ENCODE results near the gene TTLL8. TPM values are rescaled to one million over a fixed set of nuclear protein-coding genes. Genes with fewer than 3 reads are reported as not detected.

The TTLL8 gene
- not detected in 2 replicates for total RNA-seq

GRCh38 chr22:50058061-50058905 is at the start of gene TTLL8:
Gene TTLL8 (minus strand): TSS chr22:50058298.
- no peak for TF ChIP-seq CTCF (IDR thresholded peaks at IDR 0.05; ENCODE audit: insufficient read depth, low read length, poor library complexity, severe bottlenecking)
- no peak for DNase-seq (ENCODE audit: low read depth)
- Histone ChIP-seq H3K4me3 (ENCODE audit: low read depth, low read length) (no peak within 1 kb of the TSS), H3K27me3 (ENCODE audit: control insufficient read depth, insufficient read depth, low read length) (peaks cover 52% of the 10 kb centered on the region), H3K36me3 (ENCODE audit: control insufficient read depth, insufficient read depth, low read length) (no peaks in the 10 kb centered on the region)

GRCh38 chr22:50107529-50107928 is 49.4 kb upstream of the TTLL8 start:
- H3K27me3 ChIP-seq (ENCODE audit: control insufficient read depth, insufficient read depth, low read length) = no peaks in the 10 kb centered on the region
- H3K4me3 ChIP-seq (ENCODE audit: low read depth, low read length) = no peak overlapping the region
- DNase-seq (ENCODE audit: low read depth) = no peak
- no peaks in the 10 kb centered on the region for H3K36me3 ChIP-seq (ENCODE audit: control insufficient read depth, insufficient read depth, low read length)
- no peak for TF ChIP-seq CTCF (IDR thresholded peaks at IDR 0.05; ENCODE audit: insufficient read depth, low read length, poor library complexity, severe bottlenecking)

- Histone ChIP-seq H3K27me3 (ENCODE audit: control insufficient read depth, insufficient read depth, low read length) (no peaks in the 10 kb centered on the region), H3K4me3 (ENCODE audit: low read depth, low read length) (no peak overlapping the region), H3K36me3 (ENCODE audit: control insufficient read depth, insufficient read depth, low read length) (no peaks in the 10 kb centered on the region)
- TF ChIP-seq CTCF (IDR thresholded peaks at IDR 0.05; ENCODE audit: insufficient read depth, low read length, poor library complexity, severe bottlenecking) = no peak
- no peak for DNase-seq (ENCODE audit: low read depth)
Observed at GRCh38 chr22:50105208-50106100, 47.4 kb upstream of the TTLL8 start.

GRCh38 chr22:50104141-50104544 is 46.0 kb upstream of the TTLL8 start:
- H3K36me3 ChIP-seq (ENCODE audit: control insufficient read depth, insufficient read depth, low read length) = no peaks in the 10 kb centered on the region
- no peak overlapping the region for H3K4me3 ChIP-seq (ENCODE audit: low read depth, low read length)
- no peak for TF ChIP-seq CTCF (IDR thresholded peaks at IDR 0.05; ENCODE audit: insufficient read depth, low read length, poor library complexity, severe bottlenecking)
- no peak for DNase-seq (ENCODE audit: low read depth)
- no peaks in the 10 kb centered on the region for H3K27me3 ChIP-seq (ENCODE audit: control insufficient read depth, insufficient read depth, low read length)

GRCh38 chr22:50102946-50103345 is 44.8 kb upstream of the TTLL8 start:
- H3K36me3 ChIP-seq (ENCODE audit: control insufficient read depth, insufficient read depth, low read length) = no peaks in the 10 kb centered on the region
- H3K27me3 ChIP-seq (ENCODE audit: control insufficient read depth, insufficient read depth, low read length) = no peaks in the 10 kb centered on the region
- no peak overlapping the region for H3K4me3 ChIP-seq (ENCODE audit: low read depth, low read length)
- no peak for DNase-seq (ENCODE audit: low read depth)
- no peak for TF ChIP-seq CTCF (IDR thresholded peaks at IDR 0.05; ENCODE audit: insufficient read depth, low read length, poor library complexity, severe bottlenecking)
